ENCODE measurements around the gene ZNF77.
"Not testable (repeated sequence)": the region's sequence is repeated elsewhere in the genome, so short reads cannot be mapped to it uniquely, and the experiment has no call there.

ZNF77 gene

DNA sequence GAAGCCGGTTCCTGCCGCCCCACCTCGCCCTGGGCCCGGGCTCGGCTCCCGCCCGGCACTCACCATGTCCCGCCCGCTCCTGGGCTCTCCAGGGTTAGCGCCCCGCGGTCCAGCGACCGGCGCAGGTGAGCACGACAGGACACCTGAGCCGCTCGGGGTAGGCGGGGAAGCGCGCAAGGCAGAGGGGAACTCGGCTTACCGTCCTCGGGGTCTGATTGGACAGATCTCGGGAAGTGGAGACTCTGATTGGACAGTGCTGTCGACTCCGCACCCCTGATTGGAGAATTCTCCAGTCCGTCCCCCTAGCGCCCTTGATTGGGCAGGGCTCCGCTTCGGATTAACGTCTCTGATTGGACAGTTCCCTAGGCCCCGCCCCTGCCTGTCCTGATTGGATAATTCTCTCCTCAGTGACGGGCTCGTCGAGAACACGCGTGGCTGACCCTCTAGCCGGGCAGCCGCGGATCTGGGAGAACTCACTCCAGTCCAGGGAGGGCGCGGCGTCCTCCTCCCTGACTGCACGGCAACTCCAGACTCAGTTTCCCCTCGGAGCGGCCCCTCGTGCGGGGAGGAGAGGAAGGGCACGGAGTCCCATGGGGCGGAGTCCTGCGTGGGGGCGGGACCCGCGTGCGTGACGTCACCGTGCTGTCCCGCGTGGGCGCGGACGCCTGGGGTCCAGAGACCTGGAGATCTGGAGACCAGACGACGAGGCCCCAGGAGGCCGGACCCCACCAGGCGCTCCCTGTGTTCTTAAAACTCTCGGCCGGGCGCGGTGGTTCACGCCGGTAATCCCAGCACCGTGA is at the start of gene ZNF77:
Gene ZNF77 (minus strand): TSS at position 197 of the 800 bp plus-strand sequence. CDS start 131 bp downstream, at position 66.
- peak; percentile 99 for DNase-seq

DNA sequence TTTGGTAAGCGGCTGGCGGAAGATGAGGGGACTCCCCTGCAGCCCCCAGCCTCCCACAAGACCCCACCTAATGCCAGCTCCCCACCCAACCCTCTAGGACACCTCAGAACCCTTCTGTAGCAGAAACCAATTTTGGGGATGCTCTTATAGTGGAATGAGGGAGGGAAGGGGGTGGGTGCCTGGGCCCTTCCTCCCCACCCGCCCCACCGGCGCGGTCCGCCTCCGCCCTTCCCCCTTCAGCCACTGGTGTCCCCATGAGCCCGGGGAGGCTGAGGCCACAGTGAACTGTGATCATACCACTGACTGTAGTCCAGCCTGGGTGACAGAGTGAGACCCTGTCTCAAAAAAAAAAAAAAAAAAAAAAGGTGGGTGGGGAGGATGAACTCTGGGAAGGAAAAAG is 48.8 kb upstream of the ZNF77 start:
- DNase-seq, result no peak

DNA sequence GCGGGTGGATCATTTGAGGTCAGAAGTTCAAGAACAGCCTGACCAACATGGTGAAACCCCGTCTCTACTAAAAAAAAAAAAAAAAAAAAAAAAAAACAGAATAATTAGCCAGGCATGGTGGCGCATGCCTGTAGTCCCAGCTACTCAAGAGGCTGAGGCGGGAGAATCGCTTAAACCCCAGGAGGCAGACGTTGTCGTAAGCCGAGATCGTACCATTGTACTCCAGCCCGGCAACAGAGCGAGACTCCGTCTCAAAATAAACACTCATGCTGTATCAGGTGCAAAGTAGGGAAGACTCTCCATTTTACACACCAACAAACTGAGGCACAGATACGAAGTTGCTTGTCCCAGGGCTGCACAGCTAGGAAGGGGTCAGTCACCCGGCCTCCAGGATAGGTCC is 48.2 kb upstream of the ZNF77 start:
- DNase-seq, result no peak

DNA sequence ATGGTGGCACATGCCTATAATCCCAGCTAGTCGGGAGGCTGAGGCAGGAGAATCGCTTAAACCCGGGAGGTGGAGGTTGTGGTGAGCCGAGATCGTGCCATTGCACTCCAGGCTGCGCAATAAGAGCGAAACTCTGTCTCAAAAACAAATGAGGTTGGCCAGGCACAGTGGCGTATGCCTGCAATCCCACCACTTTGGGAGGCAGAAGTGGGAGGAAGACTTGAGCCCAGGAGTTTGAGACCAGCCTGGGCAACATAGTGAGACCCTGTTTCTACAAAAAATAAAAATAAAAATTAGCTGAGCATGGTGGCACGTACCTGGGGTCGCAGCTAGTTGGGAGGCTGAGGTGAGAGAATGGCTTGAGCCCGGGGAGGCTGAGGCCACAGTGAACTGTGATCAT is 47.6 kb upstream of the ZNF77 start:
- DNase-seq, result not testable (repeated sequence)

DNA sequence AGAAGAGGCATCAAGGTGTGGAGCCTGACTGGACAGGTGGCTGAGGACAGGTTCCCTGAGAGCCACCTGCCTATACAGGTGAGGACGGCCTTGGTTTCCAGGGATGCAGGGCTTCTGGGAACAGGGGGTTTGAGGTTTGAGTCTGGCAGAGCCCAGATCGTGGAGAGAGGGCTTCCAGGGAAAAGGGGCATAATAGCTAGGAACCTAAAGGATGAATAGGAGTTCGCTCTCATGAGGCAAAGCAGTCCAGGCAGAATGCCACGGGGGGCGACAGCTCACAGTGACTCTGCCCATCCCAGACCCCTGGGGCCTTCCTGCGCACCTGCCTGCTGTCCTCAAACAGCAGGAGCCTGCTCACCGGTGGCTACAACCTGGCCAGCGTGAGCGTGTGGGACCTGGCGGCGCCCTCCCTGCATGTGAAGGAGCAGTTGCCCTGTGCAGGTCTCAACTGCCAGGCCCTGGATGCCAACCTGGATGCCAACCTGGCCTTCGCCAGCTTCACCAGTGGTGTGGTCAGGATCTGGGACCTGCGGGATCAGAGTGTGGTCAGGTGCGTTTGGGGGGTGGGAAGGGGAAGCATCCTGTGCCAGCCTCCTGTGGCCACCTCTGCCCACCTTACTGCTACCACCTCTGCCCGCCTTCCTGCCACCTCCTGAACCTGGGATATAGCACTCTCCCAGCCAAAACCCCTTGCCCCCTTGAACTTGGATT is 44.6 kb upstream of the ZNF77 start:
- DNase-seq, result no peak

DNA sequence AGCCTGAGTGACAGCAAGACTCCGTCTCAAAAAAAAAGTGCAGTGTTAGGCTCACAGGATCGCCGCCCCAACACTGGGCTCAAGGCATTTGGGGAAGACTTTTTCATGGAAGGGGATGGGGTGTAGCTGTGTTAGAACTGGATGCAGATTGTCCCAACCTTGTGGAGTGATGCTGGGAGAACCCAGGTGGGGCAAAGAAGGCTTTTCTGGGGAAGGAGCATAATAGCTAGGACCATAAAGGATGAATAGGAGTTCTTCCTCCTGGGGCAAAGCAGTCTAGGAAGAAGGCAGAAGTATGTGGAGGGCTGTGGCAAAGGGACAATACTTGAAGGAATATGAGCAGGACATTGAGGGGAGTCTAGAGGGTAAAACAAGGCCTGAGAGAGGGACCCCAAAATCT is 43.8 kb upstream of the ZNF77 start:
- DNase-seq, result no peak

DNA sequence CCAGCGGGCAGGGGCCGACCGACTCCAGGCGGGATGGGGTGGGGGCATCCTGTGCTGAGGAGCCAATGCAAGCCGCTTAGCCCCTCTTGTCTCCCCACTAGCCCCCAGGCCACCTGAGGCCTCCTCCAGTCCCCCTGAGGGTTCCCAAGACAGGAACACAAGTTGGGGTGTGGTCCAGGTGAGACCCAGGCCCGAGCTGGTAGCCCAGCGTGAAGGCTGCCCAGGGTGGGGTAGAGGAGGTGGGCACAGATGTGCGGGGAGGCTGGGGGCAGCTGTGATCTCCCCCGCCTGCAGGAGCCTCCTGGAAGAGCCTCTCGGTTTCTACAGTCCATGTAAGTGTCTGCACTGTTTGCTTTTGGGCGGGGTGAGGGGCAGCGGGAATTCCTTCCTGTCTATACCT is 43.0 kb upstream of the ZNF77 start:
- no peak for DNase-seq

DNA sequence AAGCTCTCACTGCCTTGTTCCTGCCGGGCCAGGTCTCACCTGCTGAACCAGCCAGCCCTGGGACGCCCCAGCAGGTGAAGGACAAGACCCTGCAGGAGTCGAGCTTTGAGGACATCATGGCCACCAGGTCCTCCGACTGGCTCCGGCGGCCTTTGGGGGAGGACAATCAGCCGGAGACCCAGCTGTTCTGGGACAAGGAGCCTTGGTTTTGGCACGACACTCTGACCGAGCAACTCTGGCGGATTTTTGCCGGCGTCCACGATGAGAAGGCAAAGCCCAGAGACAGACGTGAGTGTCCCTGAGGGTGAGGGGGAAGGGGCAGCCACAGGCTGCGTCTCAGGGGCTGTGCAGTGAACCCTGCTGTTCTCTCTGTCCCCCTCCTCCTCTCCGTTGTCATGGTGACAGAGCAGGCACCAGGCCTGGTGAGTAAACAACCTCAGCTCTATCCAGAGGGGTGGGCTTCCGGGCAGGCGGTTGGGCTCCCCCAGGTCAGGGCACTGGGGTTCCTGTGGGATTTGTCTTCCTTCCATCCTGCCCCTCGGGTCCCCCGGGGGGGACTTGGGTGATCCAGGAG is 42.3 kb upstream of the ZNF77 start:
- DNase-seq, result peak; percentile 82

DNA sequence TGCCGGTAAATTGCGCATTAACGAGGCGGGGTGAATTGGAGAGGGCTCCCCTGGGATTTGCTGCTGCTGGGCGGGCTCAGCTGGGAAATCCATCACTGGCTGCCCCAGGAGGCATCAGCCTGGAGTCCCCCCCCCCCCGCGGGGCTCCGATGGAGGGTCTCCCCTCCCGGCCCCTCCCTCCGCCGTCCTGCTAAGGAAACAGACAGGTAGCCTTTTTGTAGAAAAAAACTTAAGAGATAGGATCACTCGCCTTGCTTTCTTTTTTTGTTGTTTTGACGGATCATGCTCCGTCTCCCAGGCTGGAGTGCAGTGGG is 39.4 kb upstream of the ZNF77 start:
- DNase-seq, result no peak

DNA sequence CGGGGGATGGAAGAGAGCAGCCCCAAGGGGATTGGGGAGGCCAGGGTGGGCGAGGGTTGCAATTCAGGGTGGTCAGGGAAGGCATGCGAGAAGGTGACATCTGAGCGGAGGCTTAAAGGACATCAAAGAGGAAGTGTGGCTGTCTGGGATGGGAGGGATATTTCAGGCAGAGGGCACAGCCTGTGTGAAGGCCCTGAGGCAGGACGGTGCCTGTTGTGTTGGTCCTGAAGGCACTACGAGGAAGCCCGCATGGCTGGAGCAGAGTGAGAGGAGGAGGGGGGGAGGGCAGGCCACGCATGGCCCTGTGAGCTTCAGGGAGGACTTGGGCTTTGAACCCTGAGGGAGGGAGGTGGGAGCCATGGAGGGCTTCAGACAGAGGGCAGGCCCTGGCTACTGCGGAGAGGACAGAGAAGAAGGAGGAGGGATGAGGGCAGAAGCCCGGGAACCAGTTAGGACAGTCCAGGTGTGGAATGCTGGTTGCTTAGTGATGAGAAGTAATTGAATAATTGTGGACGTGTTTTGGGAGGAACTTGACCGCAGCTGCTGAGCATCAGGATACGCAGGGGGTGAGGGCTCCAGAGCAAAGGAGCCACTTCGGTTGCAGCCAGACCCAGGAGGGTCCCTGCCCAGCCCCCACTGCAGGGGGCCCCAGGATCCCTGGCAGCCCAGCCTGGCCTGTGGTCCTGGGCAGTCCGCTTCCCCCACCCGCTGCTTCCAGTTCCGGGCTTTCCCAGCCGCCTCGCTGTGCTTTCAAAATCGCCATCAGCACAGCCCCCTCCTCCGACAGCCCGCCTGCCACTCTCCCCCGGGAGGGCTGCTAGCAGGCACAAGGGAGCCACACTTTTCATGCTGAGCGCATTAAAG is 38.8 kb upstream of the ZNF77 start:
- DNase-seq, result peak; percentile 95

DNA sequence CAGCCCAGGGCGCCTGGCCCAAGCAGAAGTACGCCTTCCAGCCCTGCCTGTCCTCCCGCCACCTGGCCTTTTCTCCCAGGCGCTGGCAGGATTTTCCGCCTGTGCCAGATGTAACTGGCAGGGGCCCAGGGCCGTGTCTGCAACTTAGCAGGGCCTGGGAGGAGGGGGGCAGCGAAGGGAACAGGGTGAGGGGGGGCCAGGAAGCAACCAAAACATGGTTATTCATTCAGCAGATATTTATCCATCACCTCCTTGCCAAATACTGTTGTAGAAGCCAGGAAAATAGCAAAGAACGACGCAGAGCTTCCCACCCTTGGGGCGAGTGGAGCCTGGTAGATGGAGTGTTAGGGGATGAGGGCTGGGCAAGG is 38.2 kb upstream of the ZNF77 start:
- DNase-seq, result peak; percentile 94

DNA sequence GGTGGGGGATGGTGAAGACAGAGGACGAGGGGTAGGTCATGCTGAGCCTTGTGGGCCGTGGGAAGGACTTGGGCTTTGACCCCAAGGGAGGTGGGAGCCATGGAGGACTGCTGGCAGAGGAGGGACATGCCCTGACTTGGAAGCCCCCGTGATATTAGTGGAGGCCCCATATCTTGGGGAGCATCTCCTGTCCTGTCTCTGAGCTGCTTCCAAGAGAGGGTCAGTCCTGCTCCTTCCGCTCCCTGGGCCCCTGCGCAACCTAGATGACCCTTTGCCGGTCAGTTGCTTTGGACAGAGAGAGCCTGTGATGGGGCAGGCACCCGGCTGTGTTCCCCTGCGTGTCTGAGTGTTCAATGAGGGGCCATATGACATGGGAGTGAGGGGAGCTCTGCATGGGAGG is 37.8 kb upstream of the ZNF77 start:
- DNase-seq, result no peak

DNA sequence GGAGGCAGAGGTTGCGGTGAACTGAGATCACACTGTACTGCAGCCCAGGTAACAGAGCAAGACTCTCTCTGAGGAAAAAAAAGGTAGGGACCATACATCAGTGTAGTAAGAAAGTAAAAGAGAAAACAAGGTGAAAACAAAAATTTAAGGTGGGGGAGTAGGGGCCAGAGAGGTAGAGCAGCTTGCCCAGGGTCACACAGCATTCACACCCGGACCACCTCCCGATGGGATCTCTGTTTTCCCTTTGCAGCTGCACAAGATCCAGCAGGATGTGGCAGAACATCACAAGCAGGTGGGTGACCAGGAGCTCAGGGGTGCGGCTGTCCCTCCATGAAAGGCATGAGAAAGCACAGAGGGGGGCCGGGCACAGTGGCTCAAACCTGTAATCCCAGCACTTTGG is 37.1 kb upstream of the ZNF77 start:
- DNase-seq, result no peak

DNA sequence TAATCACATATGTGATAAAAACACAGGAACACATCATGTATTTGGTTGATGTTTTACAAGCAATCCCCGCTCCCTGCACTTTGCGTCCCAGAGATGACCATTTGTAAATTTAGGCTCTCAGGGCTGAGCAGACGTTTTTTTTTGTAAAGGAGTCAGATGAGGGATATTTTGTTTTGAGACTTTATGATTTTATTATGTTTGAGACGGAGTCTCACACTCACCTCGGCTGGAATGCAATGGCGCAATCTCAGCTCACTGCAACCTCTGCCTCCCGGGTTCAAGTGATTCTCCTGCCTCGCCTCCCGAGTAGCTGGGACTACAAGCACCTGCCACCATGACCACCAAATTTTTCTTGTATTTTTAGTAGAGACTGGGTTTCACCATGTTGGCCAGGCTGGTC is 34.0 kb upstream of the ZNF77 start:
- DNase-seq, result no peak

DNA sequence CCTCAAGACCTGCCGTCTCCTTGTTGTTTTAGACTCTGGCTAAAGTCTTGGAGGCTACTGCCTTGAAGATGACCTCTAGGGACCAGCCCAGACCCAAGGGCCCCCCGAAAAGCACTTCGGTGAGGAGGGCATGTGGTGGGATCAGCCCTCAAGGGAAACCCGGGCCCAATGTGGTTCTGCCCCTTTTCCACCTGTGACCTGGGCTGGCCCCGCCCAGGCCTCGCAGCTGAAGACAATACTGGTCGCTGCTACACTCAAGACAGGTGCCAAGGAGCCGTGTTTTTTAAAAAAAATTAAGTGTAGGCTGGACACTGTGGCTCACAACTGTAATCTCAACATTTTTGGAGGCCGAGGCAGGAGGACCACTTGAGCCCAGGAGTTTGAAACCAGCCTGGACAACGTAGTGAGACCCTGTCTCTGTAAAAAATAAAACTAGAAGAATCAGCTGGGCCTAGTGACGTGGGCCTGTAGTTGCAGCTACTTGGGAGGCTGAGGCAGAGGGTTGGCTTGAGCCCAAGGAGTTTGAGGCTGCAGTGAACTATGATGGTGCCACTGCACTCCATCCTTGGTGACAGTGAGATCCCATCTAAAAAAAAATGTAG is 33.5 kb upstream of the ZNF77 start:
- no peak for DNase-seq

DNA sequence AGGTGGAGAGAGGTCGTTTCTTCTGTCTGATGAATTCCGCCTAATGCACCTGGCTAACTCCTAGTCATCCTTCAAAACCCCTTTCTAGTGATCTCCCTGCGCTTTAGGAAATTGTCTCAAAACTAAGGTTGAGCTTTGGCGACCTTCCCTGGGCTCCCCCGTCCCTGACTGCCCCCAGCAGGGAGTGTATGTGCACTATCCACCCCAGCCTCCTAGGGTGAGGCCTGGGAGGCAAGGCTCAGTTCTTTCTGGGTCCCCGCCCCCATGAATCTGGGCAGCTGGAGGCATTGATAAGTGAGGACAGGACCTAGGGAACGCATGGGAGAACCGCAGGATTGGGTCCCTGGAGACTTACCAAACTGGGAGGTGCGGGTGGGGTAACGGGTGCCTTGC is 33.0 kb upstream of the ZNF77 start:
- DNase-seq, result no peak

DNA sequence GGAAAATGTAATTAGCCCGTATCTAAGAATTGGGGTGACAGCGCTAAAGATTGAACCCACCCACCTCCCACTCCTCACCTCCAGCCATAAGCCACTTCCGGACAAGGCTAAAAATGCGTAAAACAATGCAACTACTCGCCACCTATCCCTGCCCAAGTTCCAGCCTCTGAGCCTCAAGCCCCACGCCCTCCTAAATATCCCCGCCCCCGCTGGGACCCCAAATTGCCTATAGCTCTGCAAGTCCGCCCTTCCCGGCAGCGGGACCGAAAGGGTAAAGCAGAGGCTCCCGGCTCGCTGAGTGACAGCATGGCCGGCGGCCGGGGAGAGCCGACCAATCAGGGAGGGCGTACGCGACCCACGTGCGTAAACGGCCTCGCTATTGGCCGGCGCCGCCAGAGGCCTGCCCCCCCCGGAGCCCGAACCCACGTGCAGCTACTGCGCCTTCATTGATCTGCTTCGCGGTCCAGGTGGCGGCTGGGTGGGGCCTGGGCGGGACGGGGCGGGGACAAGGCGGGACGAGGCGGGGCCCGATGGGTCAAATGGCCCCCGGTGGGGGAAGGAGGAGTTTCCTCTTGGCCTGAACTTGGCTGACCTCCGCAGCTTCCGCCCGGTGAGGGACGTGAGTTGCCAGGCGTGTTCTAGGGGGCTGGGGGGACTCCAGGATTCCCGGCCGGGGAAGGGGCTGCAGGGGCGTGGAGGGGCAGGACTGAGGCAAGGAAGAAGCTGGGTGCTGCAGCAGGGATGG is 32.4 kb upstream of the ZNF77 start, which contains the start of gene TLE6:
Gene TLE6 (plus strand): TSS at position 564 of the 745 bp plus-strand sequence. CDS start 670 bp downstream, outside the sequence.
- DNase-seq, result peak; percentile 97

DNA sequence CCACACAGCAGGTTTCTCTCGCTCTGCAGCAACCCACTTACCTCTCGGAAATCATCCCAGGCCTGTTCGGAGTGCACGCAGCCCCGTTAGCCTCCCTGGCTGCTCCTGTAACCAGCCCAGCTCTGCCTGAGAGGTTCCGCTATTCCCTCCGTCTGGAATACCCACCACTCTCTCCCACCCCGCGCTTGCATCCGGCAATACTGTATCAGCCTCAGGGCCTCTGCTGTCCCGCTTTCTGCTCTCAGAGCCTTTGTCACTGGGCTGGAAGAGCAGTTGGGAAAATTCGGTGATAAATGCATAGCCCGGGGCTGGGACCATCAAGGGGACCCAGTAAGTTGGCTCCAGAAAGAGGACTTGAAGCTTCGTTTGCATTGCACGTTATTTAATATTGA is 31.8 kb upstream of the ZNF77 start:
- no peak for DNase-seq

DNA sequence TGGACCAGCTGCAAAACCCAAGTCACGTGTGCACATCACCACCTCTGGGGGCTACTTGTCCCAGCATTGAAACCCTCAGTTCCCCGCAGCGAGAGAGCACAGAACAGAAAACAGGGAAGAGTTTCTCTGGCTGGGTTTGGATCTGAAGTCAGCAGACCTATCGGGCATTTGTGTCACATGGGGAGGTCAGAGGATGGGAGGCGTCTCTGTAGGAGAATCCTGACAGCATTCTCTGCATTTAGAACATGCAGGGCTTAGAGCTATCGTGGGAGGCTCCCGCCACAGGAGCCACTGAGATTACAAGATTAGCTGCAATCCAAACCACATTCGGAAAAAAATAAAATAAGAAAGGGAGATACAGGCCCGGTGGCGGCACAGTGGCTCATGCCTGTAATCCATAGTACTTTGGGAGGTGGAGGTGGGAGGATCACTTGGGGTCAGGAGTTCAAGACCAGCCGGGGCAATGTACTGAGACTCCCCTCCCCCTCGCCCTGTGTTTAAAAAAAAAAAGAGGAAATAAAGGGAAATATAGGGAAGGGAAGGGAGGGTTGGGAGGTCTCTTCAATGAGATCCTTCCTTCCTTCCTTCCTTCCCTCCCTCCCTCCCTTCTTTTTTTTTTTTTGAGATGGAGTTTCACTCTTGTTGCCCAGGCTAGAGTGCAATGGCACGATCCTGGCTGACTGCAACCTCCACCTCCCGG is 29.7 kb upstream of the ZNF77 start:
- no peak for DNase-seq

DNA sequence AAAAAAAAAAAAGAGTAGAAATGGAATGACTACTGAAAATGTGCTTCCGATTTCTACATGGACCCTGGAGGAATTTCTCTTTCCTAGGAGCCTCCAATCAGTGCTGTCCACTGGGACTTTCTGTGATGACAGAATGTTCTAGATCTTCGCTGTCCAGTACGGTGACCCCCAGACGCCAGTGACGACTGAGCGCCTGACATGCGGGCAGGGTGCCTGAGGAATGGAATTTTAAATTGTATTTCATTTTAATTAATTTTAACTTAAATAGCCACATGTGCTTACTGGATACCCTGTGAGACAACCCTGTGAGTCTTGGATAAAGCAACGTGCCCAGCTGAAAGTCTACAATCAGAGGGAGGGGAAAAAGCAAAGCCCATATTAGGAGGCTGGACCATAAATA is 28.5 kb upstream of the ZNF77 start:
- DNase-seq, result no peak

DNA sequence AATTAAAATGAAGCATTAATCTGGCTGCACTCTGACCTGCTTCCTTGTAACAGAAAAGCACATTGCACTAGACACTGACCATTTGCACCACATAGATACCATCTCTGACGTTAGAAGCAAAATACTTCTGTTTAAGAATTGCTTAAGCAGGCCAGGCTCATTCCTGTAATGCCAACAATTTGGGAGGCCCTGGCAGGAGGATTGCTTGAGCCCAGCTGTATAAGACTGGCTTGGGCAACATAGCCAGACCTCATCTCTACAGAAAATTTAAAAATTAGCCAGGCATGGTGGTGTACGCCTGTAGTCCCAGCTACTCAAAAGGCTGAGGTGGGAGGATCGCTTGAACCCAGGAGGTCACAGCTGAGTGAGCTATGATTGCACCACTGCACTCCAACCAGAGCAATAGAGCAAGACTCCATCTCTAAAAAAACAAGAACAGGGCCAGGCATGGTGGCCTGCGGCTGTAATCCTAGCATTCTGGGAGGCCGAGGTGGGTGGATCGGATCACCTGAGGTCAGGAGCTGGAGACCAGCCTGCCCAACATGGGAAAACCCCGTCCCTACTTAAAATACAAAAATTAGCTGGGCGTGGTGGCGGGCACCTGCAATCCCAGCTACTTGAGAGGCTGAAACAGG is 25.5 kb upstream of the ZNF77 start:
- no peak for DNase-seq

Measured in NCI-H1092 (cell line).